Astrocyte (in vitro differentiated cells and primary cell): ENCODE results near the gene NFS1. TPM values are rescaled to one million over a fixed set of nuclear protein-coding genes. Genes with fewer than 3 reads are reported as not detected.

ENCODE experiments used
- DNase-seq: peaks from one replicate; pipeline ENCODE4 v3.0.0-alpha.2; 2010; ENCODE audit warnings: low read depth
- FAIRE-seq: peaks from 2 replicates; lab custom pipeline; 2011; peaks lifted over from hg19 to GRCh38; lab: Jason Lieb, UNC
- H2AFZ ChIP-seq: 2 replicates; pipeline ENCODE4 v1.6.0; 2012; ENCODE audit warnings: low read depth, low read length, inconsistent platforms
- H3K27ac ChIP-seq: 2 replicates; pipeline ENCODE4 v1.5.1; 2011; ENCODE audit warnings: low read depth, low read length, inconsistent platforms
- H3K27me3 ChIP-seq: 2 replicates; pipeline ENCODE4 v1.6.0; 2011; ENCODE audit warnings: low read length, inconsistent platforms; ENCODE audit not compliant: insufficient read depth
- H3K36me3 ChIP-seq: 2 replicates; pipeline ENCODE4 v1.5.1; 2011; ENCODE audit warnings: low read length, inconsistent platforms; ENCODE audit not compliant: insufficient read depth
- H3K4me1 ChIP-seq: 2 replicates; pipeline ENCODE4 v1.5.1; 2011; ENCODE audit warnings: low read length, inconsistent platforms; ENCODE audit not compliant: insufficient read depth
- H3K4me2 ChIP-seq: 2 replicates; pipeline ENCODE4 v1.6.0; 2012; ENCODE audit warnings: low read length, inconsistent platforms
- H3K4me3 ChIP-seq: 2 replicates; pipeline ENCODE4 v1.5.1; 2011; ENCODE audit warnings: low read depth, mild to moderate bottlenecking, low read length, inconsistent platforms; ENCODE audit not compliant: insufficient read depth
- H3K79me2 ChIP-seq: 2 replicates; pipeline ENCODE4 v1.6.0; 2012; ENCODE audit warnings: mild to moderate bottlenecking, low read length, inconsistent platforms; ENCODE audit not compliant: insufficient read depth
- H3K9ac ChIP-seq: 2 replicates; pipeline ENCODE4 v1.6.0; 2012; ENCODE audit warnings: mild to moderate bottlenecking, low read length, inconsistent platforms
- H3K9me3 ChIP-seq: 2 replicates; pipeline ENCODE4 v1.5.1; 2012; ENCODE audit warnings: low read depth, mild to moderate bottlenecking, low read length, inconsistent platforms; ENCODE audit not compliant: insufficient read depth
- H4K20me1 ChIP-seq: 2 replicates; pipeline ENCODE4 v1.6.0; 2012; ENCODE audit warnings: low read length, inconsistent platforms; ENCODE audit not compliant: insufficient read depth
- H3K27ac Mint-ChIP-seq: one replicate; pipeline ENCODE4 v1.8.0; 2021; ENCODE audit warnings: mild to moderate bottlenecking, mixed read lengths; ENCODE audit not compliant: unreplicated experiment
- H3K27me3 Mint-ChIP-seq: one replicate; pipeline ENCODE4 v1.8.0; 2021; ENCODE audit warnings: low read depth, mixed read lengths; ENCODE audit not compliant: unreplicated experiment
- H3K36me3 Mint-ChIP-seq: one replicate; pipeline ENCODE4 v1.8.0; 2021; ENCODE audit warnings: low read depth, mixed read lengths; ENCODE audit not compliant: unreplicated experiment
- H3K4me1 Mint-ChIP-seq: one replicate; pipeline ENCODE4 v1.8.0; 2021; ENCODE audit warnings: low read depth, mixed read lengths; ENCODE audit not compliant: unreplicated experiment
- H3K4me3 Mint-ChIP-seq: one replicate; pipeline ENCODE4 v1.8.0; 2021; ENCODE audit warnings: mild to moderate bottlenecking, moderate library complexity, mixed read lengths; ENCODE audit not compliant: unreplicated experiment
- H3K9me3 Mint-ChIP-seq: one replicate; pipeline ENCODE4 v1.8.0; 2021; ENCODE audit warnings: mild to moderate bottlenecking, mixed read lengths; ENCODE audit not compliant: unreplicated experiment
- EZH2 ChIP-seq: IDR thresholded peaks from 2 replicates; pipeline ENCODE4 v1.6.1; 2012; ENCODE audit warnings: mild to moderate bottlenecking, low read length, inconsistent platforms; ENCODE audit not compliant: insufficient read depth
- total RNA-seq: library from RNA; stranded (reverse); gene quantifications from 2 replicates; pipeline ENCODE4 v1.2.1, GENCODE V29; 2021
- TF ChIP-seq, protein P1 (sequence below): IDR thresholded peaks from 2 replicates; pipeline ENCODE4 v1.5.1; 2011; ENCODE audit warnings: low read depth, mild to moderate bottlenecking, inconsistent platforms, low read length, moderate library complexity; ENCODE audit not compliant: insufficient read depth

Gene NFS1
- total RNA-seq, 1 donor from 2014 or later, result 30.3 TPM

DNA sequence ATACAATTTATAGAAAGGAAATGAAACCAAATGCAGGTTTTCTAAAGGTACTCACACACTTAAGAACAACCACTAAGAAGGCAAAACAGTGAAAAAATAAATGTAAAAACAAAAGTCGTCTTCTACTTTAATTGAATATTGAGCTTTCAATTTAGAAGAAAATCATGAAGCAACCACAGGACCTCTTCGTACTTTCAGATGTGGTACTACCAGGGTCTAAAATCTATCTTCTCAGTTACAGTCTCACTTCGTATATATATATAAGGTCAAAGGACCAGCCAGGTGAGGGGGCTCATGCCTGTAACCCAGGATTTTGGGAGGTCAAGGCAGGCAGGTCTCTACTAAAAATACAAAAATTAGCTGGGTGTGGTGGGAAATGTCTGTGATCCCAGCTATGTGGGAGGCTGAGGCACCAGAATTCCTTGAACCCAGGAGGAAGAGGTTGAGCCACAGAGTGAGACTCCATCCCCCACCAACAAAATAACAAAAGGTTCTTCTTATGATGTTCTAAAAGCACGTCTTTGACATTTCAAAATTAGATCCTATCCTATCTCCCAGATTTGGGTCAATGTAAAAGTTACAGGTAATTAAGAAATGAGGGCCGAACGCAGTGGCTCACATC lies 12.5 kb upstream of the NFS1 start:
- H3K4me2 ChIP-seq, result no peak overlapping the region
- TF ChIP-seq, protein P1, sequence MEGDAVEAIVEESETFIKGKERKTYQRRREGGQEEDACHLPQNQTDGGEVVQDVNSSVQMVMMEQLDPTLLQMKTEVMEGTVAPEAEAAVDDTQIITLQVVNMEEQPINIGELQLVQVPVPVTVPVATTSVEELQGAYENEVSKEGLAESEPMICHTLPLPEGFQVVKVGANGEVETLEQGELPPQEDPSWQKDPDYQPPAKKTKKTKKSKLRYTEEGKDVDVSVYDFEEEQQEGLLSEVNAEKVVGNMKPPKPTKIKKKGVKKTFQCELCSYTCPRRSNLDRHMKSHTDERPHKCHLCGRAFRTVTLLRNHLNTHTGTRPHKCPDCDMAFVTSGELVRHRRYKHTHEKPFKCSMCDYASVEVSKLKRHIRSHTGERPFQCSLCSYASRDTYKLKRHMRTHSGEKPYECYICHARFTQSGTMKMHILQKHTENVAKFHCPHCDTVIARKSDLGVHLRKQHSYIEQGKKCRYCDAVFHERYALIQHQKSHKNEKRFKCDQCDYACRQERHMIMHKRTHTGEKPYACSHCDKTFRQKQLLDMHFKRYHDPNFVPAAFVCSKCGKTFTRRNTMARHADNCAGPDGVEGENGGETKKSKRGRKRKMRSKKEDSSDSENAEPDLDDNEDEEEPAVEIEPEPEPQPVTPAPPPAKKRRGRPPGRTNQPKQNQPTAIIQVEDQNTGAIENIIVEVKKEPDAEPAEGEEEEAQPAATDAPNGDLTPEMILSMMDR, result no peak
- TF ChIP-seq EZH2, result no peak
- Mint-ChIP-seq H3K4me1 (peaks cover 24% of the 10 kb centered on the region), H3K27me3 (no peaks in the 10 kb centered on the region), H3K36me3 (peaks cover 21% of the 10 kb centered on the region), H3K4me3 (peak overlapping the region; percentile 57), H3K9me3 (no peaks in the 10 kb centered on the region), H3K27ac (peak overlapping the region; percentile 41)
- H4K20me1 ChIP-seq, result peaks cover 91% of the 10 kb centered on the region
- H3K4me3 ChIP-seq, result no peak overlapping the region
- no peak overlapping the region for H3K27ac ChIP-seq
- H3K4me1 ChIP-seq, result no peaks in the 10 kb centered on the region
- no peaks in the 10 kb centered on the region for H3K9me3 ChIP-seq
- no peak for DNase-seq
- no peak overlapping the region for H3K9ac ChIP-seq
- H3K27me3 ChIP-seq, result no peaks in the 10 kb centered on the region
- no peak overlapping the region for H2AFZ ChIP-seq
- FAIRE-seq, result no peak
- H3K36me3 ChIP-seq, result peaks cover 85% of the 10 kb centered on the region
- peaks cover 96% of the 10 kb centered on the region for H3K79me2 ChIP-seq

GRCh38 chr20:35710884-35711587 lies 11.9 kb upstream of the NFS1 start:
- Histone ChIP-seq H3K4me2 (no peak overlapping the region), H3K36me3 (peaks cover 85% of the 10 kb centered on the region), H4K20me1 (peaks cover 90% of the 10 kb centered on the region), H3K27me3 (no peaks in the 10 kb centered on the region), H3K4me1 (no peaks in the 10 kb centered on the region), H3K4me3 (no peak overlapping the region), H2AFZ (no peak overlapping the region), H3K27ac (no peak overlapping the region), H3K9ac (no peak overlapping the region), H3K79me2 (peaks cover 95% of the 10 kb centered on the region), H3K9me3 (no peaks in the 10 kb centered on the region)
- FAIRE-seq, result peak; percentile 23
- H3K27me3 Mint-ChIP-seq, result no peaks in the 10 kb centered on the region
- peaks cover 21% of the 10 kb centered on the region for H3K36me3 Mint-ChIP-seq
- H3K4me3 Mint-ChIP-seq, result no peak overlapping the region
- DNase-seq, result no peak
- no peak for TF ChIP-seq EZH2
- TF ChIP-seq, protein P1, result no peak
- H3K4me1 Mint-ChIP-seq, result peaks cover 24% of the 10 kb centered on the region
- no peaks in the 10 kb centered on the region for H3K9me3 Mint-ChIP-seq
- peak overlapping the region; percentile 41 for H3K27ac Mint-ChIP-seq

- Histone ChIP-seq H3K4me3 (no peak overlapping the region), H3K79me2 (peaks cover 94% of the 10 kb centered on the region), H3K4me2 (no peak overlapping the region), H3K27ac (no peak overlapping the region), H3K9me3 (no peaks in the 10 kb centered on the region), H3K36me3 (peaks cover 88% of the 10 kb centered on the region), H2AFZ (no peak overlapping the region), H4K20me1 (peaks cover 91% of the 10 kb centered on the region), H3K4me1 (no peaks in the 10 kb centered on the region), H3K27me3 (no peaks in the 10 kb centered on the region), H3K9ac (no peak overlapping the region)
- Mint-ChIP-seq H3K4me3 (no peak overlapping the region), H3K4me1 (peaks cover 24% of the 10 kb centered on the region), H3K27ac (no peak overlapping the region), H3K9me3 (no peaks in the 10 kb centered on the region), H3K36me3 (peaks cover 14% of the 10 kb centered on the region), H3K27me3 (no peaks in the 10 kb centered on the region)
- TF ChIP-seq, protein P1, result no peak
- TF ChIP-seq EZH2, result no peak
- DNase-seq (no peak), FAIRE-seq (no peak)
These were observed 10.9 kb upstream of the NFS1 start for GRCh38 chr20:35710039-35710438.
